Measurements from ENCODE around the gene OTOG. TPM values are rescaled to one million over a fixed set of nuclear protein-coding genes. Genes with fewer than 3 reads are reported as not detected.

OTOG gene
- total and polyA plus RNA-seq, 11 donors, result not detected

DNA sequence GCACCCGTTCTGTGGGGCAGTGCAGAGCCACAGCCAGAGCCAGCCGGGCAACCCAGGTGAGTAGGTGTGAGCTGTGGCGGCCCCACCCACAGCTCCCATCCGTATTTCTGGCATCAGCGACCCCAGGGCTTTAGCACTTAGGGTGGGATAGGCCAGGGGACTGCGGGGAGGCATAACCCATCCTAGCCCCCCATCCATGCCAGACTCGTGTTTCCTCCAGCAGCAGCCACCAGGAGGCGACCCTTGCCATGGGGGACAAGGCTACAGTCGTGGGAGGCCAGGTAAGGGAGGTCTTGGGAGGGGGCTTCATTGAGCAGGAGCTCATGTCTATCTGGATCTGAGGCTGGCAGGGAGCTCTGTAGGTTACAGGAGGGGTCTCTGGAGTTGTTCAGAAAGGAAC lies 873 bp downstream of the OTOG start:
- H3K27me3 ChIP-seq, result peaks cover 0 to 34% (median 7%) of the 10 kb centered on the region in 9 donors
- intact Hi-C loops (cut with DNase I), result no loop called here
- 52 to 76% (median 64%) methylated on average over 4 to 9 of the region's 9 CpGs for WGBS, 4 donors
- H3K36me3 ChIP-seq, result no peaks in the 10 kb centered on the region
- ATAC-seq (no peak), DNase-seq (no peak)
- no peaks in the 10 kb centered on the region for H3K9me3 ChIP-seq
- H3K4me3 ChIP-seq, result no peak overlapping the region
- H3K4me1 ChIP-seq, result peaks cover 0 to 5% (median 0%) of the 10 kb centered on the region in 12 donors
- TF ChIP-seq, protein P1, sequence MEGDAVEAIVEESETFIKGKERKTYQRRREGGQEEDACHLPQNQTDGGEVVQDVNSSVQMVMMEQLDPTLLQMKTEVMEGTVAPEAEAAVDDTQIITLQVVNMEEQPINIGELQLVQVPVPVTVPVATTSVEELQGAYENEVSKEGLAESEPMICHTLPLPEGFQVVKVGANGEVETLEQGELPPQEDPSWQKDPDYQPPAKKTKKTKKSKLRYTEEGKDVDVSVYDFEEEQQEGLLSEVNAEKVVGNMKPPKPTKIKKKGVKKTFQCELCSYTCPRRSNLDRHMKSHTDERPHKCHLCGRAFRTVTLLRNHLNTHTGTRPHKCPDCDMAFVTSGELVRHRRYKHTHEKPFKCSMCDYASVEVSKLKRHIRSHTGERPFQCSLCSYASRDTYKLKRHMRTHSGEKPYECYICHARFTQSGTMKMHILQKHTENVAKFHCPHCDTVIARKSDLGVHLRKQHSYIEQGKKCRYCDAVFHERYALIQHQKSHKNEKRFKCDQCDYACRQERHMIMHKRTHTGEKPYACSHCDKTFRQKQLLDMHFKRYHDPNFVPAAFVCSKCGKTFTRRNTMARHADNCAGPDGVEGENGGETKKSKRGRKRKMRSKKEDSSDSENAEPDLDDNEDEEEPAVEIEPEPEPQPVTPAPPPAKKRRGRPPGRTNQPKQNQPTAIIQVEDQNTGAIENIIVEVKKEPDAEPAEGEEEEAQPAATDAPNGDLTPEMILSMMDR (IDR thresholded peaks at IDR 0.05), result no peak
- no peak for TF ChIP-seq POLR2A (IDR thresholded peaks at IDR 0.05)
- H3K27ac ChIP-seq, result no peak overlapping the region

GRCh38 chr11:17548444-17548843 lies 1.4 kb downstream of the OTOG start:
- ATAC-seq (no peak), DNase-seq (no peak)
- TF ChIP-seq POLR2A (IDR thresholded peaks at IDR 0.05), result no peak
- TF ChIP-seq, protein P1 (IDR thresholded peaks at IDR 0.05), result no peak
- WGBS, 4 donors, result 80 to 85% (median 81%) methylated on average over 6 of the region's 6 CpGs
- peaks cover 0 to 5% (median 0%) of the 10 kb centered on the region in 12 donors for H3K4me1 ChIP-seq
- H3K27ac ChIP-seq, result no peak overlapping the region
- H3K4me3 ChIP-seq, result no peak overlapping the region
- no peaks in the 10 kb centered on the region for H3K36me3 ChIP-seq
- intact Hi-C loops (cut with DNase I), result no loop called here
- H3K27me3 ChIP-seq, result peaks cover 0 to 32% (median 7%) of the 10 kb centered on the region in 9 donors
- H3K9me3 ChIP-seq, result no peaks in the 10 kb centered on the region

GRCh38 chr11:17550450-17551346 lies 3.6 kb downstream of the OTOG start:
- DNase-seq, result no peak
- H3K36me3 ChIP-seq, result no peaks in the 10 kb centered on the region
- no peak for ATAC-seq
- no peaks in the 10 kb centered on the region for H3K9me3 ChIP-seq
- peaks cover 0 to 27% (median 4%) of the 10 kb centered on the region in 9 donors for H3K27me3 ChIP-seq
- no peak for TF ChIP-seq POLR2A (IDR thresholded peaks at IDR 0.05)
- TF ChIP-seq, protein P1 (IDR thresholded peaks at IDR 0.05), result no peak
- no peak overlapping the region for H3K4me3 ChIP-seq
- no peak overlapping the region for H3K27ac ChIP-seq
- 54 to 69% (median 62%) methylated on average over 12 of the region's 12 CpGs for WGBS, 4 donors
- intact Hi-C loops (cut with DNase I), result no loop called here
- no peaks in the 10 kb centered on the region for H3K4me1 ChIP-seq

DNA sequence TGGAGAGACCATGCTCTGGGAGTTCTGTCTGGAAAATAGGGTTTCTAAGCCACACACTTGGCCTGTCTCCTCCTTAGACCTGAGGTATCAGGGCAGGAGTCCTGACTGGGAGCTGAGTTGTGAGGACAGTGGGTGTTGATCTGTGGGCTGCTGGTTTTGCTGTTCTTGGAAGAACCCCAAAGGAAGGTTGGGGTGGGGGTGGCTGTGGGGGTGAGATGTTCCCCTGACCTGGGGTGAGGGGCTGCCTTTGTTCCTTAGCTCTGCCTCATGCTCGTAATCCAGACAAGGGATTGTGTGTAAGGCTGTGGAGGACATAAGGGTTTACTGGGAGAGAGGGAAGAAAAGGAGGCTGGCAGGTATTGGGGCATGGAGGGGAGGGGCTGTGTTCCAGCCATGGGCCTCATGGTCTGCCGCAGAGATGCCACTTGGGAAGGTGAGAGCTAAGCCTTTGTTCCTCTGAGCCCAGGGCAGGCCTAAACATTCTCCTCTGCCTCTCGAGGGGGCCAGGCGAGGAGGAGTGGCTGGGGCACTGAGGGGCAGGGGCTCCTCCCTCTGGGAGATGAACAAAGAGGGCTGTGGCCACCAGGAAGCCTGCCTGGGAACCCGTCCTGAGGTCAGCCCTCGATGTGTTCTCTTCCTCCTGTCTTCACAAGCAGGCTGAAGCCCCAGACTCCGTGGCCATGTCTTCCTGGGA lies 4.4 kb downstream of the OTOG start:
- H3K4me3 ChIP-seq, result no peak overlapping the region
- 59 to 69% (median 67%) methylated on average over 6 to 7 of the region's 7 CpGs for WGBS, 4 donors
- no peak for TF ChIP-seq POLR2A (IDR thresholded peaks at IDR 0.05)
- TF ChIP-seq, protein P1 (IDR thresholded peaks at IDR 0.05), result no peak
- no peak overlapping the region for H3K27ac ChIP-seq
- no peaks in the 10 kb centered on the region for H3K36me3 ChIP-seq
- DNase-seq (no peak), ATAC-seq (no peak)
- H3K4me1 ChIP-seq, result no peaks in the 10 kb centered on the region
- peaks cover 0 to 27% (median 4%) of the 10 kb centered on the region in 9 donors for H3K27me3 ChIP-seq
- intact Hi-C loops (cut with DNase I), result no loop called here
- H3K9me3 ChIP-seq, result no peaks in the 10 kb centered on the region
